Measurements from ENCODE around the gene PADI1. TPM values are rescaled to one million over a fixed set of nuclear protein-coding genes. Genes with fewer than 3 reads are reported as not detected.

The PADI1 gene
- total and polyA plus RNA-seq, 2 donors (not counting 1 experiment from before 2014, with no cell fraction given) = not detected

DNA sequence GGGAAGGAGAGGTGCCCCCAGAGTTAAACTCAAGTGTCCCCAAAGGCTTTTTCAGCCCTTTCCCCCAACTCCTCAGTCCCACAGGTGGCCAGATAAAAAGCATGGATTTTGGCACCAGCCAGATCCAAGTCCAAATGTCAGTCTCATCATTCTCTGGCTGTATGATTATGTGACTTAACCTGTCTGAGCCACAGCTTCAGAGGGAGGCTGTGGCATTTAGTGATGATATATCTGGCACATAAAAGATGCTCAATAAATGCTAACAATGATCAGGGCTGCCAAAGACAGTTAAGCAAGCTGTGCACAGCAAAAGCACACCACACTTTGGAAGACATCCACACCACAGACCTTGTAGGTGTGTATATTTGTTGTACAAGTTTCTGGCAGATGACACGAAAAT, 38.3 kb downstream of the PADI1 start:
- no peaks in the 10 kb centered on the region for H3K79me2 ChIP-seq (ENCODE audit: control insufficient read depth, insufficient read depth, low read length)
- no peaks in the 10 kb centered on the region for H3K9me3 Mint-ChIP-seq (ENCODE audit: insufficient read depth)
- H3K4me1 ChIP-seq (ENCODE audit: control insufficient read depth in 2 of 2, insufficient read depth in 2 of 2, low read length in 2 of 2) = no peaks in the 10 kb centered on the region
- no peaks in the 10 kb centered on the region for H3K4me1 Mint-ChIP-seq
- H3K9ac ChIP-seq (ENCODE audit: low read length) = no peak overlapping the region
- TF ChIP-seq EZH2 (IDR thresholded peaks at IDR 0.05; ENCODE audit: borderline replicate concordance, insufficient read depth, low read depth, low read length, poor library complexity, severe bottlenecking) = no peak
- TF ChIP-seq, protein P1, sequence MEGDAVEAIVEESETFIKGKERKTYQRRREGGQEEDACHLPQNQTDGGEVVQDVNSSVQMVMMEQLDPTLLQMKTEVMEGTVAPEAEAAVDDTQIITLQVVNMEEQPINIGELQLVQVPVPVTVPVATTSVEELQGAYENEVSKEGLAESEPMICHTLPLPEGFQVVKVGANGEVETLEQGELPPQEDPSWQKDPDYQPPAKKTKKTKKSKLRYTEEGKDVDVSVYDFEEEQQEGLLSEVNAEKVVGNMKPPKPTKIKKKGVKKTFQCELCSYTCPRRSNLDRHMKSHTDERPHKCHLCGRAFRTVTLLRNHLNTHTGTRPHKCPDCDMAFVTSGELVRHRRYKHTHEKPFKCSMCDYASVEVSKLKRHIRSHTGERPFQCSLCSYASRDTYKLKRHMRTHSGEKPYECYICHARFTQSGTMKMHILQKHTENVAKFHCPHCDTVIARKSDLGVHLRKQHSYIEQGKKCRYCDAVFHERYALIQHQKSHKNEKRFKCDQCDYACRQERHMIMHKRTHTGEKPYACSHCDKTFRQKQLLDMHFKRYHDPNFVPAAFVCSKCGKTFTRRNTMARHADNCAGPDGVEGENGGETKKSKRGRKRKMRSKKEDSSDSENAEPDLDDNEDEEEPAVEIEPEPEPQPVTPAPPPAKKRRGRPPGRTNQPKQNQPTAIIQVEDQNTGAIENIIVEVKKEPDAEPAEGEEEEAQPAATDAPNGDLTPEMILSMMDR (IDR thresholded peaks at IDR 0.05) = no peak
- H3K27me3 ChIP-seq (replicated peaks in 1 of 4; ENCODE audit: control extremely low read depth in 1 of 4, control insufficient read depth in 3 of 4, insufficient read depth in 4 of 4, low read length in 3 of 4) = peaks cover 0 to 2% (median 0%) of the 10 kb centered on the region in 4 experiments
- DNase-seq = no peak
- H3K27ac ChIP-seq (ENCODE audit: low read length in 2 of 2) = no peak overlapping the region
- no peak overlapping the region for H3K4me3 Mint-ChIP-seq
- WGBS (ENCODE audit: insufficient coverage) = no CpG with 5 or more reads among the region's 1 CpG
- no peak overlapping the region for H2AFZ ChIP-seq (ENCODE audit: insufficient read depth, low read depth, low read length, poor library complexity, severe bottlenecking)
- intact Hi-C loops (cut with micrococcal nuclease) = no loop called here
- no peak overlapping the region for H3K4me3 ChIP-seq (ENCODE audit: control extremely low read depth in 1 of 5, extremely low read depth in 1 of 5, insufficient read depth in 1 of 5, low read depth in 2 of 5, low read length in 4 of 5)
- H4K20me1 ChIP-seq (ENCODE audit: control insufficient read depth, insufficient read depth, low read length, poor library complexity, severe bottlenecking) = no peaks in the 10 kb centered on the region
- no peaks in the 10 kb centered on the region for H3K36me3 ChIP-seq (replicated peaks in 1 of 2; ENCODE audit: control extremely low read depth in 1 of 2, control insufficient read depth in 1 of 2, extremely low read depth in 1 of 2, insufficient read depth in 2 of 2, low read length in 1 of 2)
- ChIA-PET CTCF (no interaction called here), POLR2A (no interaction called here)
- peaks cover 9% of the 10 kb centered on the region for H3K27me3 Mint-ChIP-seq
- no peaks in the 10 kb centered on the region for H3K9me3 ChIP-seq (ENCODE audit: control extremely low read depth in 1 of 3, control insufficient read depth in 2 of 3, insufficient read depth in 1 of 3, low read length in 2 of 3)
- no peak overlapping the region for H3K27ac Mint-ChIP-seq
- H3K4me2 ChIP-seq (replicated peaks; ENCODE audit: low read depth, low read length, poor library complexity, severe bottlenecking) = no peak overlapping the region
- ATAC-seq (ENCODE audit: low read depth) = no peak

DNA sequence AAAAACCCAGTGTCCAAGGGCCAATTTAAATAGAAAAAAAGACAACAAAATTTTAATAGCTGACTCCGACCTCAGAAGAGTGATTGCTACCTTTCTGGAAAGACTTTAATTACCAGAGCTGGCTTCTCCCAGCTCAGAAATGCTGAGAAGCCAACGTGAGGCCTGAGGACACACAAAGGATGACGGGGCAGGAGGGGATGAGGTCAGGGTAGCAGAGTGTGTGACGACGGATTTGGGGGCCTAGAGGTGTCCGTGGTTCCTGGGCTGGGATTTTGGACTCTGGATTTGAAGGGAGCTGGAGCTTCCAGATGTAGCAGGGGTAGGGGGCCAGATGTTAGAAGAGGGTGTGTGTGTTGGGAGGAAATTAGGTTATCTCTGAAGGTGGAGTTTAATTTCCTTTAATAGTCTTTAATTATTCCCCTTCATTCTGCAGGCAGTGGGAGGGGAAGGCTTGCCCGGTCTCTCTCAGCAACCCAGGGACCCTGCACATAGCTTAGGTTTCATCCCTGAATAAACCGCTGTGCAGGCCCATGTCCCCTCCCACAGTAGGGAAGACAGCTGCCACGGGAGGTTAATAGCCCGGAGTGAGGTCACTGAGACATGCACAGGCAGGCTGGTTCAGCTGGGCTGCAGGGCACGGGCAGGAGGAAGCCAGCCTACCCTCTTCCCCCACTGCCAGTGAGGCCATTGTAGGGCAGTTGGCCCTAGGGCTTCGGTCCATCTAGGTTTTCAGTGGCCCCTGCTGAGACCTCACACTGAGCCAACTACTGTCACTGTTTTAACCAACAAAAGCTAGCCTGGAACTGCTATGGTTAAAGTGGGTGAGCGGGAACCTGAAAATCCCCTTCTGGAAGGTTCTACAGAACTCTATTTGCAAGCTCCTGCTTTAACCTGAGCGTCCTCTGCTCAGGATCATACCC, 40.2 kb downstream of the PADI1 start:
- H3K4me1 ChIP-seq (ENCODE audit: control insufficient read depth in 2 of 2, insufficient read depth in 2 of 2, low read length in 2 of 2) = no peaks in the 10 kb centered on the region
- POLR2A ChIA-PET = no interaction called here
- ATAC-seq (ENCODE audit: low read depth) = no peak
- peaks cover 0 to 2% (median 0%) of the 10 kb centered on the region in 4 experiments for H3K27me3 ChIP-seq (replicated peaks in 1 of 4; ENCODE audit: control extremely low read depth in 1 of 4, control insufficient read depth in 3 of 4, insufficient read depth in 4 of 4, low read length in 3 of 4)
- no peak for DNase-seq
- H3K4me2 ChIP-seq (replicated peaks; ENCODE audit: low read depth, low read length, poor library complexity, severe bottlenecking) = no peak overlapping the region
- H4K20me1 ChIP-seq (ENCODE audit: control insufficient read depth, insufficient read depth, low read length, poor library complexity, severe bottlenecking) = no peaks in the 10 kb centered on the region
- TF ChIP-seq, protein P1 (IDR thresholded peaks at IDR 0.05) = no peak
- no peak for TF ChIP-seq EZH2 (IDR thresholded peaks at IDR 0.05; ENCODE audit: borderline replicate concordance, insufficient read depth, low read depth, low read length, poor library complexity, severe bottlenecking)
- H3K9me3 Mint-ChIP-seq (ENCODE audit: insufficient read depth) = no peaks in the 10 kb centered on the region
- no peak overlapping the region for H3K4me3 ChIP-seq (ENCODE audit: control extremely low read depth in 1 of 5, extremely low read depth in 1 of 5, insufficient read depth in 1 of 5, low read depth in 2 of 5, low read length in 4 of 5)
- no peaks in the 10 kb centered on the region for H3K4me1 Mint-ChIP-seq
- H3K36me3 ChIP-seq (replicated peaks in 1 of 2; ENCODE audit: control extremely low read depth in 1 of 2, control insufficient read depth in 1 of 2, extremely low read depth in 1 of 2, insufficient read depth in 2 of 2, low read length in 1 of 2) = no peaks in the 10 kb centered on the region
- peaks cover 9% of the 10 kb centered on the region for H3K27me3 Mint-ChIP-seq
- no peak overlapping the region for H3K4me3 Mint-ChIP-seq
- H3K9me3 ChIP-seq (ENCODE audit: control extremely low read depth in 1 of 3, control insufficient read depth in 2 of 3, insufficient read depth in 1 of 3, low read length in 2 of 3) = no peaks in the 10 kb centered on the region
- H3K9ac ChIP-seq (ENCODE audit: low read length) = no peak overlapping the region
- no peak overlapping the region for H3K27ac Mint-ChIP-seq
- H3K79me2 ChIP-seq (ENCODE audit: control insufficient read depth, insufficient read depth, low read length) = no peaks in the 10 kb centered on the region
- no peak overlapping the region for H3K27ac ChIP-seq (ENCODE audit: low read length in 2 of 2)
- no peak overlapping the region for H2AFZ ChIP-seq (ENCODE audit: insufficient read depth, low read depth, low read length, poor library complexity, severe bottlenecking)
- CTCF ChIA-PET = interaction anchor here (1.8 to 3.2 kb wide), 2 partner anchors 8 to 120 kb away, joined by 8 to 13 read pairs; no protein-coding TSS in a partner anchor
- 81% methylated on average over 14 of the region's 14 CpGs for WGBS (ENCODE audit: insufficient coverage)
- intact Hi-C loops (cut with micrococcal nuclease) = no loop called here

Data from B cell (primary cell).